Measurements from ENCODE around the gene NFIX.

The NFIX gene

GRCh38 chr19:13022111-13022858, 27.0 kb downstream of the NFIX start:
- no peak for DNase-seq (ENCODE audit: low read depth)

GRCh38 chr19:13022859-13023636, 27.8 kb downstream of the NFIX start:
- DNase-seq (ENCODE audit: low read depth), result peak; percentile 77

- no peak for DNase-seq (ENCODE audit: low read depth)
Observed at GRCh38 chr19:13023656-13024055, 28.4 kb downstream of the NFIX start.

- DNase-seq (ENCODE audit: low read depth), result no peak
Observed at GRCh38 chr19:13024126-13024950, 29.1 kb downstream of the NFIX start.

- DNase-seq (ENCODE audit: low read depth), result no peak
Observed at GRCh38 chr19:13024951-13025697, 29.8 kb downstream of the NFIX start.

- no peak for DNase-seq (ENCODE audit: low read depth)
Observed at GRCh38 chr19:13025819-13026456, 30.7 kb downstream of the NFIX start.

GRCh38 chr19:13026462-13027370, 31.4 kb downstream of the NFIX start:
- no peak for DNase-seq (ENCODE audit: low read depth)

- no peak for DNase-seq (ENCODE audit: low read depth)
Observed at GRCh38 chr19:13027557-13027956, 32.3 kb downstream of the NFIX start.

GRCh38 chr19:13028027-13028426, 32.8 kb downstream of the NFIX start:
- no peak for DNase-seq (ENCODE audit: low read depth)

- no peak for DNase-seq (ENCODE audit: low read depth)
Observed at GRCh38 chr19:13029301-13029880, 34.1 kb downstream of the NFIX start.

- DNase-seq (ENCODE audit: low read depth), result no peak
Observed at GRCh38 chr19:13029893-13030292, 34.6 kb downstream of the NFIX start.

- no peak for DNase-seq (ENCODE audit: low read depth)
Observed at GRCh38 chr19:13031917-13032623, 36.8 kb downstream of the NFIX start.

GRCh38 chr19:13032837-13033236, 37.6 kb downstream of the NFIX start:
- DNase-seq (ENCODE audit: low read depth), result no peak

- DNase-seq (ENCODE audit: low read depth), result no peak
Observed at GRCh38 chr19:13033244-13033643, 38.0 kb downstream of the NFIX start.

GRCh38 chr19:13033819-13034611, 38.7 kb downstream of the NFIX start:
- no peak for DNase-seq (ENCODE audit: low read depth)

GRCh38 chr19:13034636-13035035, 39.4 kb downstream of the NFIX start:
- DNase-seq (ENCODE audit: low read depth), result no peak

- no peak for DNase-seq (ENCODE audit: low read depth)
Observed at GRCh38 chr19:13035820-13036365, 40.6 kb downstream of the NFIX start.

- no peak for DNase-seq (ENCODE audit: low read depth)
Observed at GRCh38 chr19:13036366-13036976, 41.2 kb downstream of the NFIX start.
